ENCODE results near the gene AHNAK2.
A peak's percentile ranks its signal among the peaks of the same experiment; 100 is the strongest.

The AHNAK2 gene

GRCh38 chr14:104986487-104987164 is 8.5 kb upstream of the AHNAK2 start:
- no peak for DNase-seq (ENCODE audit: low read depth)

- DNase-seq (ENCODE audit: low read depth): peak; percentile 83
Measured at GRCh38 chr14:104985675-104986486, 7.7 kb upstream of the AHNAK2 start, which contains the start of gene CLBA1. CLBA1 (plus strand) TSS chr14:104985788; CDS start chr14:104986432, 644 bp downstream.

GRCh38 chr14:104984056-104984894 is 6.1 kb upstream of the AHNAK2 start:
- no peak for DNase-seq (ENCODE audit: low read depth)

- DNase-seq (ENCODE audit: low read depth): no peak
Measured at GRCh38 chr14:104983231-104983721, 5.1 kb upstream of the AHNAK2 start.

GRCh38 chr14:104982548-104983230 is 4.5 kb upstream of the AHNAK2 start:
- no peak for DNase-seq (ENCODE audit: low read depth)

- DNase-seq (ENCODE audit: low read depth): no peak
Measured at GRCh38 chr14:104981699-104982541, 3.7 kb upstream of the AHNAK2 start.

- DNase-seq (ENCODE audit: low read depth): no peak
Measured at GRCh38 chr14:104980611-104981531, 2.7 kb upstream of the AHNAK2 start.

- no peak for DNase-seq (ENCODE audit: low read depth)
Measured at GRCh38 chr14:104979758-104980610, 1.8 kb upstream of the AHNAK2 start.

- DNase-seq (ENCODE audit: low read depth): no peak
Measured at GRCh38 chr14:104978746-104979691, 845 bp upstream of the AHNAK2 start.

GRCh38 chr14:104977008-104977680 is 1.0 kb downstream of the AHNAK2 start:
- no peak for DNase-seq (ENCODE audit: low read depth)

GRCh38 chr14:104976198-104977007 is 1.8 kb downstream of the AHNAK2 start:
- DNase-seq (ENCODE audit: low read depth): no peak

- DNase-seq (ENCODE audit: low read depth): no peak
Measured at GRCh38 chr14:104975481-104976197, 2.5 kb downstream of the AHNAK2 start.

GRCh38 chr14:104974665-104975390 is 3.3 kb downstream of the AHNAK2 start:
- no peak for DNase-seq (ENCODE audit: low read depth)

GRCh38 chr14:104974146-104974541 is 4.0 kb downstream of the AHNAK2 start:
- DNase-seq (ENCODE audit: low read depth): no peak
